ENCODE results near the gene COPE.

The COPE gene

GRCh38 chr19:18949858-18950257 lies 30.7 kb upstream of the COPE start:
- Histone ChIP-seq H3K9ac (ENCODE audit: low read length in 2 of 2) (no peak overlapping the region), H3K27ac (ENCODE audit: low read length) (no peak overlapping the region), H3K4me1 (ENCODE audit: control insufficient read depth, insufficient read depth, low read length) (no peaks in the 10 kb centered on the region), H3K27me3 (ENCODE audit: control insufficient read depth in 1 of 2, insufficient read depth in 2 of 2, low read length in 2 of 2) (no peaks in the 10 kb centered on the region), H3K36me3 (ENCODE audit: control insufficient read depth in 2 of 2, insufficient read depth in 2 of 2, low read length in 2 of 2) (no peaks in the 10 kb centered on the region), H3K9me3 (ENCODE audit: control insufficient read depth in 2 of 2, low read length in 2 of 2) (no peaks in the 10 kb centered on the region), H3K4me3 (ENCODE audit: low read length in 2 of 2) (no peak overlapping the region)

GRCh38 chr19:18948976-18949356 lies 29.8 kb upstream of the COPE start:
- Histone ChIP-seq H3K27ac (ENCODE audit: low read length) (no peak overlapping the region), H3K36me3 (ENCODE audit: control insufficient read depth in 2 of 2, insufficient read depth in 2 of 2, low read length in 2 of 2) (no peaks in the 10 kb centered on the region), H3K27me3 (ENCODE audit: control insufficient read depth in 1 of 2, insufficient read depth in 2 of 2, low read length in 2 of 2) (no peaks in the 10 kb centered on the region), H3K4me1 (ENCODE audit: control insufficient read depth, insufficient read depth, low read length) (no peaks in the 10 kb centered on the region), H3K9me3 (ENCODE audit: control insufficient read depth in 2 of 2, low read length in 2 of 2) (no peaks in the 10 kb centered on the region), H3K9ac (ENCODE audit: low read length in 2 of 2) (no peak overlapping the region), H3K4me3 (ENCODE audit: low read length in 2 of 2) (no peak overlapping the region)

DNA sequence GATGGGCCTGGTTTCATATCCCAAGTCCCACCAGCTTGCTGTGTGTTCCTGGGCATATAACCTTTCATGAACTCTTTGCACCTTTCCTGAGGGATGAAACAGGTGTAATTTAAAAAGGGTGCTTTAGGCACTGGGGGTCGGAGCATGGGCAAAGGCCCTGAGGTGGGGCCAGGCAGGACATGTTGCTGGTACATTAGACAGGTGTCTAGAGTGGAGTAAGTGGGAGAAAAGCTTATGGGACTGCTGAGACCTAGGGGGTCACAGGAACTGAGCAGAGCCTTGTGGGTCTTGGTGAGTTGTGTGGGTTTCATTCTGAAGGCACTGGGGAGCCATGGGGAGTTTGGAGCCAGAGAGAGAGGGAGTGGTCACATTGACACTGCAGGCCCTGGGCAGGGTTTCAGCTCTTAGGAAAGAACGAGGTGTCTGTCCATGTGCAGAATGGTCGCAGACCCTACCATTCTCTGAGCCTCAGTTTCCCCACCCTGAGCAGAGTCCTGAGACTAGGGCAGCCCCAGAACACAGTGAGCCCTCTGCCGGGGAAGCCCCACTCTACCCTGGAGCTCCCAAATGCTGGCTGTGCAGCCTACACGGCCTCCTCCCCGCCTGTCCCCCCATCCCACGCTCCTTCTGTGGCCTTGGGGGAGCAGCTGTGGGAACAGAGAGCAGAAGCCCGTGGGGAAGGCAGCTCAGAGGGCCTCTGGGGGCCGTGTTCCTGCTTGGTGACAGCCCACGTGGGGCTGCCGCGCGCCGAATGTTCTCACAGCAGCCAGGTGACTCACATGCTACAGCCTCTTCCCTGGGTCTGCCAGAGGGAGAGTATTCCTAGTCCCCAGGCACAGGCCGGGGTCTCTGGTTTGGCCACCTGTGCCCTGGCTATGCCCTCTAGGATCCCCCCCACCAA lies 29.1 kb upstream of the COPE start:
- H3K4me1 ChIP-seq (ENCODE audit: control insufficient read depth, insufficient read depth, low read length), result no peaks in the 10 kb centered on the region
- no peak overlapping the region for H3K9ac ChIP-seq (ENCODE audit: low read length in 2 of 2)
- no peaks in the 10 kb centered on the region for H3K36me3 ChIP-seq (ENCODE audit: control insufficient read depth in 2 of 2, insufficient read depth in 2 of 2, low read length in 2 of 2)
- no peaks in the 10 kb centered on the region for H3K27me3 ChIP-seq (ENCODE audit: control insufficient read depth in 1 of 2, insufficient read depth in 2 of 2, low read length in 2 of 2)
- no peak overlapping the region for H3K27ac ChIP-seq (ENCODE audit: low read length)
- H3K9me3 ChIP-seq (ENCODE audit: control insufficient read depth in 2 of 2, low read length in 2 of 2), result no peaks in the 10 kb centered on the region
- no peak overlapping the region for H3K4me3 ChIP-seq (ENCODE audit: low read length in 2 of 2)

- no peak overlapping the region for H3K27ac ChIP-seq (ENCODE audit: low read length)
- H3K4me3 ChIP-seq (ENCODE audit: low read length in 2 of 2), result no peak overlapping the region
- H3K27me3 ChIP-seq (ENCODE audit: control insufficient read depth in 1 of 2, insufficient read depth in 2 of 2, low read length in 2 of 2), result no peaks in the 10 kb centered on the region
- no peak overlapping the region for H3K9ac ChIP-seq (ENCODE audit: low read length in 2 of 2)
- H3K36me3 ChIP-seq (ENCODE audit: control insufficient read depth in 2 of 2, insufficient read depth in 2 of 2, low read length in 2 of 2), result no peaks in the 10 kb centered on the region
- no peaks in the 10 kb centered on the region for H3K9me3 ChIP-seq (ENCODE audit: control insufficient read depth in 2 of 2, low read length in 2 of 2)
- H3K4me1 ChIP-seq (ENCODE audit: control insufficient read depth, insufficient read depth, low read length), result no peaks in the 10 kb centered on the region
These were observed 27.7 kb upstream of the COPE start for GRCh38 chr19:18946918-18947317.

DNA sequence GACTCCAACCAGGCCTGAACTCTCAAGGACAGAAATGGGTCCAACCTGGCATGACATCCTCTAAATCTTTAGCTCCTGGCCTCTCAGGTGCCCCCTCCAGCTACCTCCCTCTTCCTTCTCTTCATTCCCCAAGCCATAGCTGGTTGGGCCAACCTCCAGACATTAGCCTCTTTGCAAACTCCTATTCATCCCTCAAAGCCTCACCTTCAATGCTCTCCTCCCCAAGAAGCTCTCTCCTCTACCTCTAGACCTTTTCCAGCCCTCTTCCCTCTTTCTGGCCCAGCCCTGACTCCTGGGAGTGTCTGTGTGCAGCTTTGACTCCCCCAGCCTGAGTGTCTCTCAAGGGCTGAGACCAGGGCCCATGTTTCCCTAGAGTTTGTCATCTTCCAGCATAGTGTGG lies 27.1 kb upstream of the COPE start:
- Histone ChIP-seq H3K9me3 (ENCODE audit: control insufficient read depth in 2 of 2, low read length in 2 of 2) (no peaks in the 10 kb centered on the region), H3K9ac (ENCODE audit: low read length in 2 of 2) (no peak overlapping the region), H3K27ac (ENCODE audit: low read length) (no peak overlapping the region), H3K4me1 (ENCODE audit: control insufficient read depth, insufficient read depth, low read length) (peaks cover 5% of the 10 kb centered on the region), H3K4me3 (ENCODE audit: low read length in 2 of 2) (no peak overlapping the region), H3K36me3 (ENCODE audit: control insufficient read depth in 2 of 2, insufficient read depth in 2 of 2, low read length in 2 of 2) (no peaks in the 10 kb centered on the region), H3K27me3 (ENCODE audit: control insufficient read depth in 1 of 2, insufficient read depth in 2 of 2, low read length in 2 of 2) (no peaks in the 10 kb centered on the region)

DNA sequence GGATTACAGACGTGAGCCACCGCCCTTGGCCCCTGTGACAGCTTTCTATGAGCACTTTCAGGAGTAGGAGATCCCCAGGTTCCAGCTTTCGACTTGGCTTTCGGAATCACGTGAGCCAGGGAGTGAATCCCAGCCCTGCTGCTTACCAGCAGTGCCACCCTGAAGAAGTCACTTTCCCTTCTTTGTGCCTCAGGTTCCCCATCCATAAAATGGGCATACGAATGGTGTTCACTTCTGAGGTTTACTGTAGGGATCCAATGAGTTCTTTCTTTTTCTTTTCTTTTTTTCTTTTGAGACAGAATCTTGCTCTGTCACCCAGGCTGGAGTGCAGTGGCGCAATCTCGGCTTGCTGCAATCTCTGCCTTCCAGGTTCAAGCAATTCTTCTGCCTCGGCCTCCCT lies 26.1 kb upstream of the COPE start:
- Histone ChIP-seq H3K9me3 (ENCODE audit: control insufficient read depth in 2 of 2, low read length in 2 of 2) (no peaks in the 10 kb centered on the region), H3K4me1 (ENCODE audit: control insufficient read depth, insufficient read depth, low read length) (peaks cover 9% of the 10 kb centered on the region), H3K9ac (ENCODE audit: low read length in 2 of 2) (no peak overlapping the region), H3K36me3 (ENCODE audit: control insufficient read depth in 2 of 2, insufficient read depth in 2 of 2, low read length in 2 of 2) (no peaks in the 10 kb centered on the region), H3K4me3 (ENCODE audit: low read length in 2 of 2) (no peak overlapping the region), H3K27me3 (ENCODE audit: control insufficient read depth in 1 of 2, insufficient read depth in 2 of 2, low read length in 2 of 2) (no peaks in the 10 kb centered on the region), H3K27ac (ENCODE audit: low read length) (no peak overlapping the region)

GRCh38 chr19:18943465-18943864 lies 24.3 kb upstream of the COPE start:
- H3K27me3 ChIP-seq (ENCODE audit: control insufficient read depth in 1 of 2, insufficient read depth in 2 of 2, low read length in 2 of 2), result no peaks in the 10 kb centered on the region
- no peak overlapping the region for H3K9ac ChIP-seq (ENCODE audit: low read length in 2 of 2)
- peaks cover 18% of the 10 kb centered on the region for H3K4me1 ChIP-seq (ENCODE audit: control insufficient read depth, insufficient read depth, low read length)

GRCh38 chr19:18942692-18943091 lies 23.5 kb upstream of the COPE start:
- H3K9me3 ChIP-seq (ENCODE audit: control insufficient read depth in 2 of 2, low read length in 2 of 2), result no peaks in the 10 kb centered on the region
- H3K4me3 ChIP-seq (ENCODE audit: low read length in 2 of 2), result no peak overlapping the region
- peaks cover 18% of the 10 kb centered on the region for H3K4me1 ChIP-seq (ENCODE audit: control insufficient read depth, insufficient read depth, low read length)
- H3K9ac ChIP-seq (ENCODE audit: low read length in 2 of 2), result no peak overlapping the region
- H3K36me3 ChIP-seq (ENCODE audit: control insufficient read depth in 2 of 2, insufficient read depth in 2 of 2, low read length in 2 of 2), result no peaks in the 10 kb centered on the region
- no peaks in the 10 kb centered on the region for H3K27me3 ChIP-seq (ENCODE audit: control insufficient read depth in 1 of 2, insufficient read depth in 2 of 2, low read length in 2 of 2)
- no peak overlapping the region for H3K27ac ChIP-seq (ENCODE audit: low read length)

More at GRCh38 chr19:18943465-18943864, 24.3 kb upstream of the COPE start:
- Histone ChIP-seq H3K36me3 (ENCODE audit: control insufficient read depth in 2 of 2, insufficient read depth in 2 of 2, low read length in 2 of 2) (no peaks in the 10 kb centered on the region), H3K4me3 (ENCODE audit: low read length in 2 of 2) (no peak overlapping the region), H3K9me3 (ENCODE audit: control insufficient read depth in 2 of 2, low read length in 2 of 2) (no peaks in the 10 kb centered on the region), H3K27ac (ENCODE audit: low read length) (no peak overlapping the region)

GRCh38 chr19:18941628-18942354 lies 22.6 kb upstream of the COPE start:
- Histone ChIP-seq H3K4me3 (ENCODE audit: low read length in 2 of 2) (peak overlapping the region; percentile 43 to 69), H3K4me1 (ENCODE audit: control insufficient read depth, insufficient read depth, low read length) (peaks cover 18% of the 10 kb centered on the region), H3K9ac (ENCODE audit: low read length in 2 of 2) (peak overlapping the region; percentile 32 to 47), H3K36me3 (ENCODE audit: control insufficient read depth in 2 of 2, insufficient read depth in 2 of 2, low read length in 2 of 2) (no peaks in the 10 kb centered on the region), H3K27ac (ENCODE audit: low read length) (no peak overlapping the region), H3K9me3 (ENCODE audit: control insufficient read depth in 2 of 2, low read length in 2 of 2) (no peaks in the 10 kb centered on the region), H3K27me3 (ENCODE audit: control insufficient read depth in 1 of 2, insufficient read depth in 2 of 2, low read length in 2 of 2) (no peaks in the 10 kb centered on the region)

- Histone ChIP-seq H3K9me3 (ENCODE audit: control insufficient read depth in 2 of 2, low read length in 2 of 2) (no peaks in the 10 kb centered on the region), H3K36me3 (ENCODE audit: control insufficient read depth in 2 of 2, insufficient read depth in 2 of 2, low read length in 2 of 2) (no peaks in the 10 kb centered on the region), H3K27ac (ENCODE audit: low read length) (no peak within 1 kb of the TSS), H3K4me3 (ENCODE audit: low read length in 2 of 2) (peak within 1 kb of the TSS; percentile 66 to 77), H3K27me3 (ENCODE audit: control insufficient read depth in 1 of 2, insufficient read depth in 2 of 2, low read length in 2 of 2) (no peaks in the 10 kb centered on the region), H3K9ac (ENCODE audit: low read length in 2 of 2) (peak within 1 kb of the TSS; percentile 55 to 66), H3K4me1 (ENCODE audit: control insufficient read depth, insufficient read depth, low read length) (peaks cover 18% of the 10 kb centered on the region)
These were observed 21.8 kb upstream of the COPE start, which contains the start of gene HOMER3 for GRCh38 chr19:18940769-18941627. Gene HOMER3 (minus strand): TSS chr19:18941217. CDS start chr19:18938982, 2,235 bp downstream.

All from stomach smooth muscle (tissue), 2 donors.